ENCODE data around the gene IGFALS. TPM values are rescaled to one million over a fixed set of nuclear protein-coding genes. Genes with fewer than 3 reads are reported as not detected.
A peak's percentile ranks its signal among the peaks of the same experiment; 100 is the strongest.

Gene IGFALS
- total and polyA plus RNA-seq, 2 of the 4 experiments (the other 2 are of a cell fraction): not detected

GRCh38 chr16:1826691-1827573, 33.4 kb upstream of the IGFALS start, which contains the start of the genes FAHD1 and HAGH (continued):
- TF ChIP-seq BHLHE40 (IDR thresholded peaks at IDR 0.05; ENCODE audit: low read depth, low read length) (peak; percentile 73; the same call in 1 of the 2 replicates), RAD21 (IDR thresholded peaks at IDR 0.05; ENCODE audit: low read length) (no peak), CHD1 (IDR thresholded peaks at IDR 0.05; ENCODE audit: low read depth, low read length) (no peak), SMC3 (IDR thresholded peaks at IDR 0.05; ENCODE audit: low read depth, low read length) (no peak)
